ENCODE data around the gene USP6NL. TPM values are rescaled to one million over a fixed set of nuclear protein-coding genes. Genes with fewer than 3 reads are reported as not detected.

USP6NL gene
- polyA plus RNA-seq (2012; rRNA removed), result 8.2 and 8.9 TPM in 2 replicates
- polyA plus RNA-seq (2012; cell fraction: cytosol; rRNA removed), result 9.6 and 10.1 TPM in 2 replicates
- polyA plus RNA-seq (2012; cell fraction: nucleus; rRNA removed), result 11.3 and 12.2 TPM in 2 replicates

- H3K9me3 ChIP-seq, result no peaks in the 10 kb centered on the region
- H3K4me2 ChIP-seq, result peak within 1 kb of the TSS; percentile 87
- no peaks in the 10 kb centered on the region for H3K9me2 ChIP-seq
- no peaks in the 10 kb centered on the region for H3K27me3 ChIP-seq (ENCODE audit: insufficient read depth)
- peak within 1 kb of the TSS; percentile 84 for H3K9ac ChIP-seq
- peaks cover 19% of the 10 kb centered on the region for H4K20me1 ChIP-seq (ENCODE audit: insufficient read depth)
- TF ChIP-seq IRF3 (IDR thresholded peaks at IDR 0.05; ENCODE audit: low read depth, low read length) (no peak), CTCF (IDR thresholded peaks at IDR 0.05) (no peak), SIN3A (IDR thresholded peaks at IDR 0.05; ENCODE audit: borderline replicate concordance, low read depth, low read length) (no peak), RXRA (IDR thresholded peaks at IDR 0.05; ENCODE audit: borderline replicate concordance, low read depth) (no peak), GATA2 (CRISPR knock-in tag; IDR thresholded peaks at IDR 0.05) (no peak), MXI1 (IDR thresholded peaks at IDR 0.05; ENCODE audit: low read depth, low read length) (peak; percentile 87), POLR2AphosphoS5 (IDR thresholded peaks at IDR 0.05; ENCODE audit: low read depth, low read length) (peak; percentile 48; the same call in 1 of the 2 replicates), FOXM1 (IDR thresholded peaks at IDR 0.05; ENCODE audit: low read depth) (no peak), TAF1 (IDR thresholded peaks at IDR 0.05; ENCODE audit: borderline replicate concordance, low read depth, low read length) (peak; percentile 50; the same call in 1 of the 2 replicates), GABPA (IDR thresholded peaks at IDR 0.05; ENCODE audit: low read depth) (peak; percentile 24; the same call in 1 of the 2 replicates), SMC3 (IDR thresholded peaks at IDR 0.05; ENCODE audit: low read depth, low read length) (no peak), EZH2phosphoT487 (IDR thresholded peaks at IDR 0.05; ENCODE audit: borderline replicate concordance, low read depth) (no peak), MAX (IDR thresholded peaks at IDR 0.05; ENCODE audit: low read depth) (peak; percentile 39; the same call in 1 of the 2 replicates), ELF1 (IDR thresholded peaks at IDR 0.05) (peak; percentile 87), USF1 (IDR thresholded peaks at IDR 0.05; ENCODE audit: borderline replicate concordance, low read depth) (peak; percentile 52; the same call in 1 of the 2 replicates), NFIC (IDR thresholded peaks at IDR 0.05; ENCODE audit: borderline replicate concordance) (no peak), YY1 (IDR thresholded peaks at IDR 0.05; ENCODE audit: low read depth) (peak; percentile 79), JUND (IDR thresholded peaks at IDR 0.05) (no peak), RFX5 (IDR thresholded peaks at IDR 0.05; ENCODE audit: low read length) (peak; percentile 75; the same call in 1 of the 2 replicates), FOSL2 (IDR thresholded peaks at IDR 0.05; ENCODE audit: borderline replicate concordance, low read depth) (no peak), CHD2 (IDR thresholded peaks at IDR 0.05; ENCODE audit: low read length, partially characterized antibody) (no peak), FOXJ3 (CRISPR knock-in tag; IDR thresholded peaks at IDR 0.05) (no peak), TCF12 (IDR thresholded peaks at IDR 0.05) (no peak)
- peaks cover 7% of the 10 kb centered on the region for H3F3A ChIP-seq (replicated peaks; ENCODE audit: insufficient read depth)
- H3K4me3 ChIP-seq (ENCODE audit: low read depth in 2 of 2, low read length in 1 of 2), result peak within 1 kb of the TSS; percentile 87 to 99
- WGBS (ENCODE audit: low lambda C conversion rate), result 0% methylated on average over 44 of the region's 107 CpGs
- H3K4me1 ChIP-seq (ENCODE audit: control insufficient read depth in 1 of 2, insufficient read depth in 2 of 2, low read depth in 1 of 2, low read length in 1 of 2), result peaks cover 10 to 17% of the 10 kb centered on the region in 2 experiments
- H2AFZ ChIP-seq (ENCODE audit: low read depth), result peak within 1 kb of the TSS; percentile 99
- ChIA-PET CTCF (interaction anchor here (0.6 to 1.4 kb wide), 2 partner anchors 71 to 109 kb away, joined by 3 to 4 read pairs; no protein-coding TSS in a partner anchor), POLR2A (no interaction called here)
- peaks cover 40% of the 10 kb centered on the region for H3K79me2 ChIP-seq (ENCODE audit: insufficient read depth)
- no peaks in the 10 kb centered on the region for H3K36me3 ChIP-seq (replicated peaks in 1 of 2; ENCODE audit: control insufficient read depth in 1 of 2, insufficient read depth in 2 of 2, low read length in 1 of 2)
- H3K27ac ChIP-seq (ENCODE audit: low read depth in 2 of 2, low read length in 1 of 2), result peak within 1 kb of the TSS; percentile 58 to 86
- DNase-seq, result peak; percentile 96
Measured at GRCh38 chr10:11611248-11612020, at the start of gene USP6NL. TSS of gene USP6NL (minus strand) at chr10:11611650. CDS start at chr10:11597634, 14,016 bp downstream.
